Activated CD8-positive, alpha-beta T cell treated with anti-CD3 and anti-CD28 coated beads, Interleukin-2, amount 10 ng/mL, durations not matched to agents 7 days and 5 days (primary cell): ENCODE results near the gene CLEC4C. TPM values are rescaled to one million over a fixed set of nuclear protein-coding genes. Genes with fewer than 3 reads are reported as not detected.
"Not testable (repeated sequence)": the region's sequence is repeated elsewhere in the genome, so short reads cannot be mapped to it uniquely, and the experiment has no call there.

Experiments
- ATAC-seq: fragments of 150-1000 bp; cut with Tn5 transposase; one replicate; pipeline ENCODE4 v1.10.0; 2021; ENCODE audit warnings: moderate library complexity
- CTCF ChIA-PET: fragments of 350-600 bp; sonication (Branson Sonifier 250); formaldehyde crosslinking; loops from one replicate; lab custom pipeline; 2021; ENCODE audit warnings: antibody characterized with exemption; lab: Charles Lee
- POLR2A ChIA-PET: fragments of 350-600 bp; sonication (Branson Sonifier 250); formaldehyde crosslinking; loops from one replicate; lab custom pipeline; 2021; ENCODE audit warnings: antibody characterized with exemption; lab: Charles Lee
- DNase-seq: peaks from one replicate; pipeline ENCODE4 v3.0.0-alpha.2; 2020
- H3K27ac Mint-ChIP-seq: one replicate; pipeline ENCODE4 v1.8.0; 2021; ENCODE audit warnings: mild to moderate bottlenecking, mixed read lengths
- H3K27me3 Mint-ChIP-seq: one replicate; pipeline ENCODE4 v1.8.0; 2021; ENCODE audit warnings: low read depth, mixed read lengths
- H3K36me3 Mint-ChIP-seq: one replicate; pipeline ENCODE4 v1.8.0; 2021; ENCODE audit warnings: low read depth, mixed read lengths
- H3K4me1 Mint-ChIP-seq: one replicate; pipeline ENCODE4 v1.8.0; 2021; ENCODE audit warnings: low read depth, mixed read lengths
- H3K4me3 Mint-ChIP-seq: one replicate; pipeline ENCODE4 v1.8.0; 2021; ENCODE audit warnings: mild to moderate bottlenecking, mixed read lengths
- H3K9me3 Mint-ChIP-seq: one replicate; pipeline ENCODE4 v1.8.0; 2022; ENCODE audit warnings: mixed read lengths; ENCODE audit not compliant: insufficient read depth
- total RNA-seq, 2 experiments: library from RNA; stranded (reverse); gene quantifications; one replicate each; pipeline ENCODE4 v1.2.3, GENCODE V29; 2021

The CLEC4C gene
- total RNA-seq, 2 experiments from 2014 or later: not detected

GRCh38 chr12:7755668-7756067 is 8.5 kb upstream of the CLEC4C start:
- peak overlapping the region; percentile 31 for H3K4me3 Mint-ChIP-seq
- H3K27me3 Mint-ChIP-seq, H3K9me3 Mint-ChIP-seq, ATAC-seq, POLR2A ChIA-PET, CTCF ChIA-PET, H3K4me1 Mint-ChIP-seq, H3K27ac Mint-ChIP-seq, H3K36me3 Mint-ChIP-seq: not testable (repeated sequence)
- DNase-seq: peak; percentile 45

- H3K27ac Mint-ChIP-seq, H3K4me1 Mint-ChIP-seq, H3K4me3 Mint-ChIP-seq, ATAC-seq, H3K36me3 Mint-ChIP-seq, POLR2A ChIA-PET, H3K9me3 Mint-ChIP-seq, H3K27me3 Mint-ChIP-seq: not testable (repeated sequence)
- peak; percentile 24 for DNase-seq
- CTCF ChIA-PET: interaction anchor here (1.1 kb wide), 1 partner anchor 791 kb away, joined by 3 read pairs; no protein-coding TSS in a partner anchor
These were observed 5.1 kb upstream of the CLEC4C start for GRCh38 chr12:7751941-7752922.

GRCh38 chr12:7751394-7751793 is 4.2 kb upstream of the CLEC4C start:
- CTCF ChIA-PET: interaction anchor here (1.1 kb wide), 1 partner anchor 792 kb away, joined by 3 read pairs; no protein-coding TSS in a partner anchor
- Mint-ChIP-seq H3K9me3 (no peaks in the 10 kb centered on the region), H3K36me3 (no peaks in the 10 kb centered on the region), H3K27ac (no peak overlapping the region), H3K4me1 (peaks cover 9% of the 10 kb centered on the region), H3K4me3 (no peak overlapping the region), H3K27me3 (peaks cover 2% of the 10 kb centered on the region)
- DNase-seq: no peak
- no peak for ATAC-seq
- POLR2A ChIA-PET: no interaction called here

- DNase-seq: no peak
- Mint-ChIP-seq H3K27me3 (peaks cover 2% of the 10 kb centered on the region), H3K36me3 (no peaks in the 10 kb centered on the region), H3K9me3 (no peaks in the 10 kb centered on the region), H3K4me3 (no peak overlapping the region), H3K4me1 (peaks cover 3% of the 10 kb centered on the region), H3K27ac (no peak overlapping the region)
- CTCF ChIA-PET: no interaction called here
- POLR2A ChIA-PET: no interaction called here
- ATAC-seq: no peak
These were observed 3.2 kb upstream of the CLEC4C start for GRCh38 chr12:7750350-7750749.

GRCh38 chr12:7749442-7749841 is 2.3 kb upstream of the CLEC4C start:
- Mint-ChIP-seq H3K27me3 (peaks cover 2% of the 10 kb centered on the region), H3K36me3 (no peaks in the 10 kb centered on the region), H3K4me3 (no peak overlapping the region), H3K27ac (no peak overlapping the region), H3K4me1 (peaks cover 3% of the 10 kb centered on the region), H3K9me3 (peaks cover 5% of the 10 kb centered on the region)
- CTCF ChIA-PET: no interaction called here
- POLR2A ChIA-PET: no interaction called here
- ATAC-seq: no peak
- no peak for DNase-seq

GRCh38 chr12:7748852-7749251 is 1.7 kb upstream of the CLEC4C start:
- ATAC-seq: no peak
- Mint-ChIP-seq H3K27ac (no peak overlapping the region), H3K9me3 (peaks cover 8% of the 10 kb centered on the region), H3K4me3 (no peak overlapping the region), H3K27me3 (peaks cover 2% of the 10 kb centered on the region), H3K36me3 (no peaks in the 10 kb centered on the region), H3K4me1 (peaks cover 3% of the 10 kb centered on the region)
- POLR2A ChIA-PET: no interaction called here
- CTCF ChIA-PET: no interaction called here
- DNase-seq: no peak

GRCh38 chr12:7732993-7733392 is 14.2 kb downstream of the CLEC4C start:
- no peak overlapping the region for H3K27ac Mint-ChIP-seq
- no peak for ATAC-seq
- POLR2A ChIA-PET: no interaction called here

GRCh38 chr12:7731486-7731885 is 15.7 kb downstream of the CLEC4C start:
- Mint-ChIP-seq H3K9me3 (no peaks in the 10 kb centered on the region), H3K36me3 (no peaks in the 10 kb centered on the region), H3K4me1 (no peaks in the 10 kb centered on the region), H3K27me3 (peaks cover 2% of the 10 kb centered on the region), H3K4me3 (no peak overlapping the region), H3K27ac (no peak overlapping the region)
- POLR2A ChIA-PET: no interaction called here
- CTCF ChIA-PET: no interaction called here
- no peak for DNase-seq
- no peak for ATAC-seq

More at GRCh38 chr12:7732993-7733392, 14.2 kb downstream of the CLEC4C start:
- no peak for DNase-seq
- no peaks in the 10 kb centered on the region for H3K4me1 Mint-ChIP-seq
- CTCF ChIA-PET: no interaction called here
- peaks cover 2% of the 10 kb centered on the region for H3K27me3 Mint-ChIP-seq
- no peaks in the 10 kb centered on the region for H3K36me3 Mint-ChIP-seq
- H3K4me3 Mint-ChIP-seq: no peak overlapping the region
- no peaks in the 10 kb centered on the region for H3K9me3 Mint-ChIP-seq

- CTCF ChIA-PET, H3K9me3 Mint-ChIP-seq, H3K27me3 Mint-ChIP-seq, POLR2A ChIA-PET, DNase-seq, H3K36me3 Mint-ChIP-seq, H3K4me3 Mint-ChIP-seq, H3K4me1 Mint-ChIP-seq, H3K27ac Mint-ChIP-seq, ATAC-seq: not testable (repeated sequence)
These were observed 16.2 kb downstream of the CLEC4C start for GRCh38 chr12:7730984-7731383.

- Mint-ChIP-seq H3K4me3 (no peak overlapping the region), H3K4me1 (no peaks in the 10 kb centered on the region), H3K9me3 (no peaks in the 10 kb centered on the region), H3K36me3 (no peaks in the 10 kb centered on the region), H3K27ac (no peak overlapping the region), H3K27me3 (peaks cover 2% of the 10 kb centered on the region)
- DNase-seq: no peak
- CTCF ChIA-PET: no interaction called here
- no peak for ATAC-seq
- POLR2A ChIA-PET: no interaction called here
These were observed 17.4 kb downstream of the CLEC4C start for GRCh38 chr12:7729746-7730145.

- CTCF ChIA-PET: no interaction called here
- no peaks in the 10 kb centered on the region for H3K36me3 Mint-ChIP-seq
- H3K27ac Mint-ChIP-seq: no peak overlapping the region
- H3K27me3 Mint-ChIP-seq: peaks cover 2% of the 10 kb centered on the region
- no peak overlapping the region for H3K4me3 Mint-ChIP-seq
- H3K9me3 Mint-ChIP-seq: no peaks in the 10 kb centered on the region
- POLR2A ChIA-PET: no interaction called here
- H3K4me1 Mint-ChIP-seq: no peaks in the 10 kb centered on the region
- ATAC-seq: no peak
- no peak for DNase-seq
These were observed 23.2 kb downstream of the CLEC4C start for GRCh38 chr12:7723926-7724325.

GRCh38 chr12:7719946-7720730 is 27.0 kb downstream of the CLEC4C start:
- ChIA-PET CTCF (no interaction called here), POLR2A (no interaction called here)
- Mint-ChIP-seq H3K4me1 (peaks cover 3% of the 10 kb centered on the region), H3K27ac (no peak overlapping the region), H3K9me3 (no peaks in the 10 kb centered on the region), H3K4me3 (no peak overlapping the region), H3K36me3 (no peaks in the 10 kb centered on the region), H3K27me3 (peaks cover 5% of the 10 kb centered on the region)
- ATAC-seq (no peak), DNase-seq (no peak)
